ENCODE measurements around the gene LRRK1. TPM values are rescaled to one million over a fixed set of nuclear protein-coding genes. Genes with fewer than 3 reads are reported as not detected.

LRRK1 gene
- total RNA-seq, 1 donor from 2014 or later: not detected

DNA sequence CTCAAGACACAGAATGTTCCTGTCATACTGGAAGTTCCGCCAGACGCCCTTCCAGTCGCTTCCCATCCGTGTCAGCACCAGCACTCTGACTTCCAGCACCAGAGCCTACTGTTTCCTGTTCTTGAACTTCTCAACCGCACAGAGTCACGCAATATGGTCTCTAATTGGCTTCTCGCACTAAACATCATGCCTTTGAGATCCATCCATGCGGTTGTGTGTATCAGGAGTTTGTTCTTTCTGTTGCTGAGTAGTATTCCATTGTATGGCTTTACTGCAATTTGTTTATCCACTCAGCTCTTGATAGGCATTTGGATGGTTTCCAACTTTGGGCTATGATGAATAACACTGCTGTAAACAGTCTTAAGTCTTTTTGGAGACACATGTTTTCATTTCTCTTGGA lies 112.1 kb downstream of the LRRK1 start:
- no peak for DNase-seq (ENCODE audit: low spot score)

DNA sequence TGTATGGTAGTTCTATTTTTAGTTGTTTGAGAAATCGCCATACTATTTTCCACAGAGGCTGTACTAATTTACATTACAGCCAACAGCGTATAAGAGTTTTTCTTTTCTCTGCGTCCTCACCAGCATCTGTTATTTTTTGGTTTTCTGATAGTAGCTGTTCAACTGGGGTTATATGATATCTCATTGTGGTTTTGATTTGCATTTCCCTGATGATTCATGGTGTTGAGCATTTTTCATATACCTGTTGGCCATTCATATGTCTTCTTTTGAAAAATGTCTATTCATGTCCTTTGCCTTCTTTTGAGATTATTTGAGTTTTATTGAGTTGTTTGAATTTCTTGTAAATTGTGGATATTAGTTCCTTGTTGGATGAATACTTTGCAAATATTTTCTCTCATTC lies 114.6 kb downstream of the LRRK1 start:
- H3K9me3 ChIP-seq (ENCODE audit: low read depth): peaks cover 18% of the 10 kb centered on the region
- no peak overlapping the region for H3K27ac ChIP-seq
- H3K36me3 Mint-ChIP-seq: peaks cover 3% of the 10 kb centered on the region
- H3K4me3 ChIP-seq: no peak overlapping the region
- H3K79me2 ChIP-seq (ENCODE audit: low read depth): no peaks in the 10 kb centered on the region
- peaks cover 41% of the 10 kb centered on the region for H3K9me3 Mint-ChIP-seq
- peaks cover 4% of the 10 kb centered on the region for H3K27me3 Mint-ChIP-seq (ENCODE audit: insufficient read depth, low read depth)
- no peak overlapping the region for H3K9ac ChIP-seq
- H3F3A ChIP-seq (ENCODE audit: low read depth): no peaks in the 10 kb centered on the region
- no peak overlapping the region for H2AFZ ChIP-seq (replicated peaks)
- no peak for DNase-seq (ENCODE audit: low spot score)
- no peaks in the 10 kb centered on the region for H3K27me3 ChIP-seq
- H3K27ac Mint-ChIP-seq: no peak overlapping the region
- no peak overlapping the region for H3K4me2 ChIP-seq
- H3K36me3 ChIP-seq: no peaks in the 10 kb centered on the region
- no peaks in the 10 kb centered on the region for H4K20me1 ChIP-seq (ENCODE audit: low read depth)
- no peaks in the 10 kb centered on the region for H3K4me1 ChIP-seq
- TF ChIP-seq EZH2 (IDR thresholded peaks at IDR 0.05) (no peak), EZH2phosphoT487 (IDR thresholded peaks at IDR 0.05) (no peak)
- TF ChIP-seq, protein P1, sequence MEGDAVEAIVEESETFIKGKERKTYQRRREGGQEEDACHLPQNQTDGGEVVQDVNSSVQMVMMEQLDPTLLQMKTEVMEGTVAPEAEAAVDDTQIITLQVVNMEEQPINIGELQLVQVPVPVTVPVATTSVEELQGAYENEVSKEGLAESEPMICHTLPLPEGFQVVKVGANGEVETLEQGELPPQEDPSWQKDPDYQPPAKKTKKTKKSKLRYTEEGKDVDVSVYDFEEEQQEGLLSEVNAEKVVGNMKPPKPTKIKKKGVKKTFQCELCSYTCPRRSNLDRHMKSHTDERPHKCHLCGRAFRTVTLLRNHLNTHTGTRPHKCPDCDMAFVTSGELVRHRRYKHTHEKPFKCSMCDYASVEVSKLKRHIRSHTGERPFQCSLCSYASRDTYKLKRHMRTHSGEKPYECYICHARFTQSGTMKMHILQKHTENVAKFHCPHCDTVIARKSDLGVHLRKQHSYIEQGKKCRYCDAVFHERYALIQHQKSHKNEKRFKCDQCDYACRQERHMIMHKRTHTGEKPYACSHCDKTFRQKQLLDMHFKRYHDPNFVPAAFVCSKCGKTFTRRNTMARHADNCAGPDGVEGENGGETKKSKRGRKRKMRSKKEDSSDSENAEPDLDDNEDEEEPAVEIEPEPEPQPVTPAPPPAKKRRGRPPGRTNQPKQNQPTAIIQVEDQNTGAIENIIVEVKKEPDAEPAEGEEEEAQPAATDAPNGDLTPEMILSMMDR (IDR thresholded peaks at IDR 0.05): no peak
- H3K4me3 Mint-ChIP-seq: no peak overlapping the region
- no peaks in the 10 kb centered on the region for H3K4me1 Mint-ChIP-seq

More for the DNA sequence above, 112.1 kb downstream of the LRRK1 start:
- H3K9me3 Mint-ChIP-seq: peaks cover 36% of the 10 kb centered on the region
- TF ChIP-seq, protein P1 (IDR thresholded peaks at IDR 0.05): no peak
- no peak for TF ChIP-seq EZH2 (IDR thresholded peaks at IDR 0.05)
- no peak for TF ChIP-seq EZH2phosphoT487 (IDR thresholded peaks at IDR 0.05)
- no peaks in the 10 kb centered on the region for H4K20me1 ChIP-seq (ENCODE audit: low read depth)
- H3K27me3 ChIP-seq: no peaks in the 10 kb centered on the region
- no peaks in the 10 kb centered on the region for H3K36me3 Mint-ChIP-seq
- no peak overlapping the region for H3K27ac Mint-ChIP-seq
- H3K4me2 ChIP-seq: no peak overlapping the region
- H3K4me3 ChIP-seq: no peak overlapping the region
- H3K9me3 ChIP-seq (ENCODE audit: low read depth): peaks cover 14% of the 10 kb centered on the region
- H3K4me1 ChIP-seq: no peaks in the 10 kb centered on the region
- H3K36me3 ChIP-seq: no peaks in the 10 kb centered on the region
- H3K4me1 Mint-ChIP-seq: peaks cover 6% of the 10 kb centered on the region
- peaks cover 2% of the 10 kb centered on the region for H3K27me3 Mint-ChIP-seq (ENCODE audit: insufficient read depth, low read depth)
- no peak overlapping the region for H3K27ac ChIP-seq
- no peaks in the 10 kb centered on the region for H3K79me2 ChIP-seq (ENCODE audit: low read depth)
- no peak overlapping the region for H3K9ac ChIP-seq
- H3K4me3 Mint-ChIP-seq: no peak overlapping the region
- H3F3A ChIP-seq (ENCODE audit: low read depth): no peaks in the 10 kb centered on the region
- no peak overlapping the region for H2AFZ ChIP-seq (replicated peaks)

DNA sequence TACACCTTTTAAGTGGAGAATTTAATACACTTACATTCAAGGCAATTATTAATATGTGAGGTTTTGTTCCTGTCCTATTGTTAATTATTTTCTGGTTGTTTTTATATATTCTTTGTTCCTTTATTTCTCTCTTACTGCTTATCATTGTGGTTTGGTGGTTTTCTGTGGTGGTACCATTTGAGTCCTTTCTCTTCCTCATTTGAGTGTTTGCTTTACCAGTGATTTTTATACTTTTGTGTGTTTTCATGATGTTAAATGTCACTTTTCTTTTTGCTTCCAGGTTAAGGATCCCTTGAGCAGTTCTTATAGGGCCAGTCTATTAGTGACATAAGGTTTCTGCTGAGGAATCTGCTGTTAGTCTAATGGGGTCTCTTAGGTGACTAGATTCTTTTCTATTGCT lies 116.5 kb downstream of the LRRK1 start:
- H4K20me1 ChIP-seq (ENCODE audit: low read depth): no peaks in the 10 kb centered on the region
- peaks cover 38% of the 10 kb centered on the region for H3K9me3 Mint-ChIP-seq
- DNase-seq (ENCODE audit: low spot score): no peak
- H3K27ac Mint-ChIP-seq: no peak overlapping the region
- no peak overlapping the region for H3K27ac ChIP-seq
- no peaks in the 10 kb centered on the region for H3K36me3 ChIP-seq
- H3K4me3 ChIP-seq: no peak overlapping the region
- H3K9ac ChIP-seq: no peak overlapping the region
- peaks cover 18% of the 10 kb centered on the region for H3K9me3 ChIP-seq (ENCODE audit: low read depth)
- H3K4me3 Mint-ChIP-seq: no peak overlapping the region
- no peaks in the 10 kb centered on the region for H3K27me3 ChIP-seq
- TF ChIP-seq, protein P1 (IDR thresholded peaks at IDR 0.05): no peak
- no peak for TF ChIP-seq EZH2phosphoT487 (IDR thresholded peaks at IDR 0.05)
- H3K4me1 Mint-ChIP-seq: no peaks in the 10 kb centered on the region
- no peaks in the 10 kb centered on the region for H3F3A ChIP-seq (ENCODE audit: low read depth)
- no peaks in the 10 kb centered on the region for H3K79me2 ChIP-seq (ENCODE audit: low read depth)
- H3K4me2 ChIP-seq: no peak overlapping the region
- no peak overlapping the region for H2AFZ ChIP-seq (replicated peaks)
- H3K27me3 Mint-ChIP-seq (ENCODE audit: insufficient read depth, low read depth): peaks cover 2% of the 10 kb centered on the region
- H3K4me1 ChIP-seq: no peaks in the 10 kb centered on the region
- peaks cover 3% of the 10 kb centered on the region for H3K36me3 Mint-ChIP-seq

Data from neural progenitor cell (in vitro differentiated cells).